Muscle of arm (tissue), 12 donors: ENCODE results near the gene MAN1A1. TPM values are rescaled to one million over a fixed set of nuclear protein-coding genes. Genes with fewer than 3 reads are reported as not detected.

Source experiments
- DNase-seq: peaks from one replicate; pipeline ENCODE4 v3.0.0-alpha.2; 2013
- polyA plus RNA-seq, 12 donors: library from polyadenylated mRNA; unstranded; fragments of 120-200 nt; gene quantifications; one replicate each; pipeline ENCODE4 v1.2.1, GENCODE V29; 2013; ENCODE audit not compliant: insufficient read length in 12 of 12

Gene MAN1A1
- polyA plus RNA-seq, 12 donors, result 26.5 to 63.0 (median 34.4) TPM; not detected in 1

- DNase-seq, result no peak
These were observed 72.5 kb downstream of the MAN1A1 start for GRCh38 chr6:119277052-119277451.

GRCh38 chr6:119276211-119276610 lies 73.3 kb downstream of the MAN1A1 start:
- no peak for DNase-seq

- no peak for DNase-seq
These were observed 75.4 kb downstream of the MAN1A1 start for GRCh38 chr6:119274197-119274595.

- DNase-seq, result peak; percentile 35
These were observed 76.0 kb downstream of the MAN1A1 start for GRCh38 chr6:119273272-119274196.

GRCh38 chr6:119270545-119270944 lies 79.0 kb downstream of the MAN1A1 start:
- no peak for DNase-seq

- no peak for DNase-seq
These were observed 80.1 kb downstream of the MAN1A1 start for GRCh38 chr6:119269266-119270103.

GRCh38 chr6:119267126-119267905 lies 82.2 kb downstream of the MAN1A1 start:
- DNase-seq, result no peak

GRCh38 chr6:119264854-119265397 lies 84.6 kb downstream of the MAN1A1 start:
- DNase-seq, result no peak

- no peak for DNase-seq
These were observed 86.9 kb downstream of the MAN1A1 start for GRCh38 chr6:119262612-119263011.

- DNase-seq, result no peak
These were observed 87.6 kb downstream of the MAN1A1 start for GRCh38 chr6:119261944-119262284.

- DNase-seq, result no peak
These were observed 90.5 kb downstream of the MAN1A1 start for GRCh38 chr6:119259027-119259426.

GRCh38 chr6:119257726-119258125 lies 91.8 kb downstream of the MAN1A1 start:
- DNase-seq, result no peak

- DNase-seq, result no peak
These were observed 92.5 kb downstream of the MAN1A1 start for GRCh38 chr6:119256978-119257462.

- no peak for DNase-seq
These were observed 93.2 kb downstream of the MAN1A1 start for GRCh38 chr6:119256392-119256791.

- DNase-seq, result no peak
These were observed 94.1 kb downstream of the MAN1A1 start for GRCh38 chr6:119255492-119255891.

- DNase-seq, result no peak
These were observed 99.5 kb downstream of the MAN1A1 start for GRCh38 chr6:119250036-119250435.

GRCh38 chr6:119249319-119249718 lies 100.2 kb downstream of the MAN1A1 start:
- no peak for DNase-seq

GRCh38 chr6:119247504-119247903 lies 102.1 kb downstream of the MAN1A1 start:
- DNase-seq, result no peak

- DNase-seq, result no peak
These were observed 105.9 kb downstream of the MAN1A1 start for GRCh38 chr6:119243657-119244056.

GRCh38 chr6:119243037-119243436 lies 106.5 kb downstream of the MAN1A1 start:
- DNase-seq, result no peak

- DNase-seq, result no peak
These were observed 107.8 kb downstream of the MAN1A1 start for GRCh38 chr6:119241540-119242309.
